Measurements from ENCODE around the gene ZNF467. TPM values are rescaled to one million over a fixed set of nuclear protein-coding genes. Genes with fewer than 3 reads are reported as not detected.

ZNF467 gene
- total and polyA plus RNA-seq, 2 of the 8 experiments (the other 6 are each of a cell fraction or from before 2014, with no cell fraction given): 0.50 to 0.51 TPM

- TF ChIP-seq USF2 (IDR thresholded peaks at IDR 0.05; ENCODE audit: low read length) (no peak), JUN (IDR thresholded peaks at IDR 0.05; ENCODE audit: low read depth, low read length) (no peak), YY1 (IDR thresholded peaks at IDR 0.05; ENCODE audit: low read depth, low read length) (no peak), JUND (IDR thresholded peaks at IDR 0.05; ENCODE audit: low read length) (no peak), FOSL1 (IDR thresholded peaks at IDR 0.05; ENCODE audit: insufficient read depth, low read depth, low read length) (no peak), SP1 (IDR thresholded peaks at IDR 0.05; ENCODE audit: low read depth, low read length) (no peak), ASH2L (IDR thresholded peaks at IDR 0.05; ENCODE audit: low read length) (no peak), KDM4A (IDR thresholded peaks at IDR 0.05; ENCODE audit: low read depth, low read length, severe bottlenecking) (no peak), GABPA (IDR thresholded peaks at IDR 0.05; ENCODE audit: borderline replicate concordance, insufficient read depth, low read length) (no peak)
Measured at GRCh38 chr7:149716932-149717307, 56.5 kb downstream of the ZNF467 start (continued).

All from H1 (cell line).